Fibroblast of skin of right biceps (primary cell): ENCODE measurements around the gene OR51F2.
"Not testable (repeated sequence)": the region's sequence is repeated elsewhere in the genome, so short reads cannot be mapped to it uniquely, and the experiment has no call there.

Experiments used
- DNase-seq: peaks from one replicate; pipeline ENCODE4 v3.0.0-alpha.2; 2013

OR51F2 gene

GRCh38 chr11:4821021-4821420 is at the start of gene OR51F2:
TSS of gene OR51F2 (plus strand) at chr11:4821321. CDS start at chr11:4821422, 101 bp downstream.
- no peak for DNase-seq

DNA sequence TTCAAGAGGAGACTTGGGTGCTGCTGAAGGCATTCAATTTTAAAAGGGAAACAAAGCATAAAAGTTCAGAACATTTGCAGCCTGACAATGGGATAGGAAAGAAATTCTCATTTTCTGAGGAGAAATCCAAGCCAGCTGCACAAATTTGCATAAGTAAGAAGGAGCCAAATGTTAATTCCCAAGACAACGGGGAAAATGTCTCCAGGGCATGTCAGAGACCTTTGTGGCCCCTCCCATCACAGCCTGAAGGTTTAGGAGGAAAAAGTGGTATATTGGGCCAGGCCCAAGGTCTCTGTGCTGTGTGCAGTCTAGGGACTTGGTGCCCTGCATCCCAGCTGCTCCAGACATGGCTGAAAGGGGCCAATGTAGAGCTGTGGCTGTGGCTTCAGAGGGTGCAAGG is 38.7 kb upstream of the OR51F2 start:
- DNase-seq, result no peak

DNA sequence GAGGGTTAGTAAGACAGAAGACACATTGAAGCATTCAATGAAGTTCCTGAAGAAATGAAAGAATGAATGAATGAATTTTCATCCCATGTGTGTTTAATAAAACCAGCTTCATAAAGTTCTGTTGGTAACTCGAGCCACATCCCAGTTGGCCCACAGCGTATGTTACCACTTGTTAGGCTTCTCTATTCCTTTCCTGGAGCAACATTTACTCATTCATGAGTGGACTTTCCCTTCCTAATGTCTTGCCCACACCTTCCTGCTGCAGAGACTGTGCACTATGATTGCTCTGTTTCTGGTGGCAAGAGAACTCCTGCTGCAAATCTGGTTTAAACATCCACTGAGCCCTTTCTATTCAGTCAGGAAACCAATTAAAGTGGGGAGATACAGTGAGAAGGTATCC is 23.9 kb upstream of the OR51F2 start:
- DNase-seq, result no peak

DNA sequence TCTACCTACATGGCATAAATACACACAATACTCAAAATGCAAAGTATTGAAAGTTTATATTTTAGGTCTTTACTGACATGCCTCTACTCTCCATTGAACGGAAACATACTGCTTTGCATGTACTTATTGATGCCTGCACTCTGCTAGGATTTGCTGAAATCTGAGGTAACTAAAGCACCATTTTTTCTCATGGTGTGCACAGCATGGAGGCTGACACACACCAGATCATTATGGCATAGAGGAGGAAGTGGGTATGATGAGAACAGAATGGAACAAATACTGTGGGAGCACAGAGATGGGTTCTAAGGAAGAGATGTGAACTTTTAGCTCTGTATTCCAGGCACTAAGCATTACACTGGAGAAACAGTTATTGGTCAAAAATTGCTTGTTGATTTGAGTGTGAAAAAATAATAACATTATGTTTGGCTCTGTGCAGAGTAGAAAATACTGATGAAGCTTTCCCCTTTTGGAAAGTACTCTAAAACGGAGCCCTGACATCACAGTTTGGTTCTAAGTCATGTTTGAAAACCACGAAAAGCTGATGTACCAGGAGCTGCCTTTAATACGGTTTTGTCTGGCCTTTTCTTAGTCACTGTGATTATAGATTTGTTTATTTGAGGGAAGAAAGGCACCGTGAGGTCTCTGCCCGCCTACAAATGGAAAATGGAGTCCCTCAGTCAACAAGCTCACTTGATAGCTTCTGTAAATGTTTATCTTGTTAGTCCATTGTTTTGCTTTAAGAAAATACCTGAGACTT is 22.5 kb upstream of the OR51F2 start:
- DNase-seq, result no peak

GRCh38 chr11:4801316-4801715 is 19.8 kb upstream of the OR51F2 start:
- DNase-seq, result not testable (repeated sequence)

GRCh38 chr11:4804280-4804679 is 16.8 kb upstream of the OR51F2 start, which contains the start of gene OR52R1:
TSS of gene OR52R1 (minus strand) at chr11:4804380. CDS start at chr11:4804380, 0 bp downstream.
- no peak for DNase-seq

DNA sequence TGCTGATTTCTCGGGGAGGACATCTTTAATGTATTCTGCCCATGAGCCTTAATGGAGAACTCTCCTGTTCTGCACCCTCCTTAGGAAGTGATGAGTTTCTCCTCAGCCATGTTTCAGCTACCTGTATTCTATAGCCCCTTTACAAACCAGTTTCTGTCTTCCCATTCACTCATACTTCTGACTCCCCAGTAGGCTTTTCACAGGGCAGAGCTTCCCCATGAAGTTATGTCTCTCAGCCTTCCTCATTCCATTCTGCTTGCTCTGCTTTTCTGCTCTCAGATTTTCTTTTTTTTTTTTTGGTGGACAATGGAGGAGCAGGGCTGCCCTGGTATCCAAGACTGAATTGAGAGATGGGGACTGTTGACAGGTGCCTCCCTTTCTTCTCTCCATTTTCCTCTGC is 12.6 kb upstream of the OR51F2 start:
- DNase-seq, result no peak

- DNase-seq, result no peak
These were observed 11.9 kb upstream of the OR51F2 start for GRCh38 chr11:4809246-4809645.

GRCh38 chr11:4825132-4825531 is 4.0 kb downstream of the OR51F2 start:
- no peak for DNase-seq

- peak; percentile 17 for DNase-seq
These were observed 5.3 kb downstream of the OR51F2 start for GRCh38 chr11:4826425-4826824.

- DNase-seq, result no peak
These were observed 9.2 kb downstream of the OR51F2 start for GRCh38 chr11:4830346-4830745.

DNA sequence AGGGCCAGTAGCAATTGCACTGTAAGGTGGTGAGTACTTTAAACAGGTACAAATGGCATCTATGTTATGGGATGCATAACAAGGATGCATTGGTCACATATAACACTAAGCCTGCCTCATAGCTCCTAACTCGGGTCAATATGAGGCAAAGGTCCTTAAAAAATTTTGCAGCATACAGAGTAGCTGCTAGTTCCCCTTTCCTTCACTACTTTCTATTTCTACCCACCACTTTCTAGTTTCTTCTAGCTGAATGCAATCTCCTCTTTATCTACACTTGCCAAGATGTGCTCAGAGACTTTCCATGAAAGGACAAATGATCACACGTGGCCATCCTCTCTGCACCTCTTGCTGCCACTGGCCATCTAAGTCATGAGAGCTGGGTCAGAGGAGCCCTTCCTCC is 9.8 kb downstream of the OR51F2 start:
- DNase-seq, result no peak

DNA sequence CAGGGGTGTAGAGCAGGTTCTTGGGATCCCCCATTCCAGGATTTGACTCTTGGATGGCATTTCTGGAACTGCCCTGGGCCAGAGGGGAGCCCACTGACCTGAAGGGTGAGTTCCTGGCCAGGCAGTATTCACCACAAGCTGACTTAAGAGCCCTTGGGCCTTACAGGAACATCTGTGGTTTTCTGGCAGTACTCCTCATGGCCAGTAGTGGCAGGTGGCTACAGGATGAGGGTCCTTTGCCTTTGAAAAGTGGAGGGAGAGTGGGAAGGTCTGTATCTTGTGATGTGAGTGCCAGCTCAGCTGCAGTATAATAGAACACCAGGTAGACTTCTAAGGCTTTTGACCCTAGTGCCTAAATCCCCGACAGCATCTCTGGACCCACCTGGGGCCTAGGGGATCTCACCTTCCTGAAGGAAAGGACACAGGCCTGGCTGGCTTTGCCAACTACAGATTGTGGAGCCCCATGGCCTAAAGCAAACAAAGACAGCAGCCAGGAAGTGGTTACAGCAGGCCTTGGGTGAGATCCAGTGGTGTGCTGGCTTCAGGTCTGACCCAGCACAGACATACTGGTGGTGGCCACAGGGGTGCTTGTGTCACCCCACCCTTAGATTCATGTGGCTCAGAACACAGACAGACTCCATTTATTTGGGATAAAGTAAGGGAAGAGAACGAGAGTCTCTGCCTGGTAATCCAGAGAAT is 18.9 kb downstream of the OR51F2 start:
- no peak for DNase-seq

DNA sequence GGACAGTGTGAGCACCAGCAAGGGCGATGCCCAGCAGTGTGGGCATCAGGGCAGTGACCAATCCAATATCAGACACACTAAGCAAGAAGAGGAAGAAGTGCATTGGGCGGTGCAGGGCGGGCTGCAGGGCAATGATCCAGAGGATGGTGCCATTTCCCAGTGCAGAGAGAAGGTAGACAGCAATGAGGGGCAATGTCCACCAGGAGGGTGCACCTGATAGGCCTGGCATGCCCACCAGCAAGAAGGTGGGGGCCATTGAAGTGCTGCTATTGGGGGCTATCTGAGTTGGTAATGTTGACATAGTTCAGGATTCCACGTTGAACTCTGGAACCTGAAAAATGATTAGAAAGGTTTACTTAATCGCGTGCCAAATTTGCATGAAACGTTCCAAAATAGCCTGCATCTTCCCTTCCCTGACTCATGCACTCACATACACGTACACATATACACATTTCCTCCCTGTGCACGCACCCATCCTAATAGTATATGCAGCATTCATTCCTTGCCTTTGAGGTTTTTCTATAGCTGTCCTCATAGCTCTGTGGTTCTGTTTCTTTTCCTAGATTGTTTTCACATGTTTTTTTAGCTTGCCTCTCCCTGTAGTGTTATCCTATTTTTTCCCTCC is 27.9 kb downstream of the OR51F2 start, which contains the start of gene OR51S1:
Gene OR51S1 (minus strand): TSS at position 301 of the 625 bp plus-strand sequence. CDS start 0 bp downstream, at position 301.
- DNase-seq, result no peak

DNA sequence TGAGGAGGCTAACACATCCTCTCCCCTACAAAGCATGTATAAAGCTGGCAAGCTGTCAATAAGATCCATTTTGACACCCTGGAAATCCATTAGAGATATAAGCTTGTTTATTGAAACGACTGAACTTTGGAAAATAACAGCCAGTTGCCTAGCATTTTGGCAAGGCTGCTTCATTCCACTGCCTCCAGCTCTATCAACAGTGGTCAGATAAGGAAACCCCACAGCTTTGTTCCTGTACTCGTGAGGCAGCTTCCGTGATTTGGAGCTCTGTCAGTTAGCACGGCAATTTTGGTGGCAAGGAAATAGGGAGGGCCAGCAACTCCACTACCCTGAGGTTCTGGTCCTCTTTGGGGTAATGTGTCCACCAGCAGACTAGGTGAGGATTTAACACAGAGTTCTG is 29.9 kb downstream of the OR51F2 start:
- DNase-seq, result no peak

- not testable (repeated sequence) for DNase-seq
These were observed 33.2 kb downstream of the OR51F2 start for GRCh38 chr11:4854286-4854685.

GRCh38 chr11:4862447-4863236 is 41.5 kb downstream of the OR51F2 start:
- DNase-seq, result no peak

GRCh38 chr11:4863876-4864275 is 42.8 kb downstream of the OR51F2 start:
- DNase-seq, result no peak

GRCh38 chr11:4865855-4866254 is 44.7 kb downstream of the OR51F2 start:
- DNase-seq, result peak; percentile 18
